Endothelial cell of umbilical vein (primary cell): ENCODE measurements around the gene AQR.

Source experiments
- CTCF ChIP-seq, 2 donors: IDR thresholded peaks; 1 replicate in 1 of 2; 2 replicates in 1 of 2; pipeline ENCODE4 v1.5.1; 2011; ENCODE audit warnings: low read length in 2 of 2, mild to moderate bottlenecking in 2 of 2, moderate library complexity in 2 of 2, control low read depth in 1 of 2, inconsistent platforms in 1 of 2, low read depth in 1 of 2; ENCODE audit not compliant: insufficient read depth in 1 of 2; ENCODE audit errors: extremely low read depth in 1 of 2
- EZH2 ChIP-seq: IDR thresholded peaks from 2 replicates; pipeline ENCODE4 v1.6.1; 2012; ENCODE audit warnings: borderline replicate concordance, low read depth, mild to moderate bottlenecking, moderate library complexity, low read length, inconsistent platforms; ENCODE audit not compliant: severe bottlenecking
- POLR2AphosphoS5 ChIP-seq: IDR thresholded peaks from 2 replicates; pipeline ENCODE4 v1.6.1; 2012; ENCODE audit warnings: low read depth, mild to moderate bottlenecking, control low read depth, low read length, moderate library complexity; ENCODE audit not compliant: insufficient read depth

GRCh38 chr15:34850121-34850520 is 119.4 kb downstream of the AQR start:
- TF ChIP-seq CTCF (IDR thresholded peaks at IDR 0.05; ENCODE audit: extremely low read depth in 1 of 2, insufficient read depth in 1 of 2, low read depth in 1 of 2, low read length in 2 of 2), result no peak
- no peak for TF ChIP-seq POLR2AphosphoS5
- no peak for TF ChIP-seq EZH2
